Stimulated activated naive CD8-positive, alpha-beta T cell treated with anti-CD3 and anti-CD28 coated beads, Interleukin-15, Interleukin-2, amounts not matched to agents 100 U/mL and 50 U/mL, for 24 hours (primary cell): ENCODE data around the gene C11orf54.

Source experiments
- ATAC-seq: fragments of 150-1000 bp; cut with Tn5 transposase; one replicate; pipeline ENCODE4 v1.10.0; 2021
- DNase-seq: peaks from one replicate; pipeline ENCODE4 v3.0.0; 2021

Gene C11orf54

DNA sequence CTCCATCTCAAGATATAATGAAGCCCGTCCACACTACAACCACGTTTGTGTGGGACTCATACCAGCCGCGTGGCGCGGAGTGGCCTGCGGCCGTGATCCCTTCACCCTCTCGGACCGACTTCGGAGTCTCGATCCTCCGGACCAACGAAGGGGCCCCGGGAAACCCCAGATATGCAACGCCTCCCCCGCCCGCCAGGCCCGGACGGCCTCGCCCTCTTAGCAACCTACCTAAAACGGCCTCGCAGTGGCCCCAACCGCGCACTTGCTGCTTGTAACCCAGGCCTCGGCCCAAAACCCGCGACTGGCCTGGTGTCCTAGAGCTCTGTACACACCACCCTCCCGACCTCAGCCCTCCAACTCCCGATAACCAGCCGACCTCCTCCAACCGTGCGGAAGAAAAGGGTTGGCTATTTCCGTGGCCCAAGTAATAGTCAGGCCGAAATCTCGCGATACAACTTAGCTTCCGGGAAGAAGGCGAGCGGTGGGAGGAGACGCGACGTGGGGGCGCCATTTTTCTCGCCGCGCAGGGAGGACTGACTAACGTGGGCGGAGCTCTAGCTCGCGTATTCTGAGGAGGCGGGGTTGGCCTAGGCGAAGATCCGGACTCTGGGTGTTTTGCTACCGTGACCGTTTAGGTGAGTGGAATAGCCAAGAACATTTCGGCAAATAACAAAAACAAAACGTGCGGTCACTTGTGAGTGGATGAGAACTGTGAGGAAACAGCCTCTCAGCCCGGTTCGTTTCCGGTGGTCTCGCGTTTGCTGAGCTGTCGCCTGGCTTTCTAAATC is at the start of gene C11orf54, which contains the start of gene TAF1D:
TSS of gene C11orf54 (plus strand) at position 579 of the 788 bp plus-strand sequence. CDS start 5,722 bp downstream, outside the sequence.
TSS of gene TAF1D (minus strand) at position 402 of the 788 bp plus-strand sequence. CDS start 2,191 bp downstream, outside the sequence.
- ATAC-seq (peak; percentile 90), DNase-seq (peak; percentile 92)

DNA sequence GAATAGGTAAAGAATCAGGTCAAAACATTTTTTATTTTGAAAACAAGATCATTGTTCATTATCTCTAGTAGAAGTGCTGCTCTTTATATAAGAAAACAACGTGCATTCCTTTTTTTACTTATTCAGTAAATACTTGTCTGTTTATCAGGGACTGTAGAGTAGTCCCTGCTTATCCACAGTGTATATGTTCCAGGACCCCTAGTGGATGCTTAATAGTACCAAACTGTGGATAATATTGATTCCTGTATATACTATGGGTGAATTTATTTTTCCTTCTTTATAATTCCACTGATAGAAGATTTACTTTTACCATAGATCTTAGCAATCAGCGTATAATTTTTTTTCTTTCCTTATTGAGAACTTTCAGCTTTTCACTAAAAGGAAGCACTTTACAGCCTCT is 47.4 kb upstream of the C11orf54 start:
- ATAC-seq: no peak

DNA sequence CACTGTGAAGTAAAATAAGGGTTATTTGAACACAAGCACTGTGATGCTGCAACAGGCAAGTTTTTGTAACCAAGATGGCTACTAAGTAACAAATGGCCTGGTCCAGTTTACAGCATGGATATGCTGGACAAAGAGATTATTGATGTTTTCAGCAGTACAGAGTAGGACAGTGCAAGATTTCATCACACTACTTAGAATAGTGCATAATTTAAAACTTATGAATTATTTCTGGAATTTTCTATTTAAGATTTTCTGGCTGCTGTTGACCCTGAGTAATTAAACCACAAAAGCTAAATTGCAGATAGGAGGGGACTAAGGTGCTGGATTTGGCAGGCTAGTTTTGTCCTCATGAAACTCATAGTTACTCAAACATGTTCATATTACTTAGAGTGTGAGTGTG is 46.9 kb upstream of the C11orf54 start:
- DNase-seq: no peak
- ATAC-seq: no peak

More for the DNA sequence above, 47.4 kb upstream of the C11orf54 start:
- no peak for DNase-seq

DNA sequence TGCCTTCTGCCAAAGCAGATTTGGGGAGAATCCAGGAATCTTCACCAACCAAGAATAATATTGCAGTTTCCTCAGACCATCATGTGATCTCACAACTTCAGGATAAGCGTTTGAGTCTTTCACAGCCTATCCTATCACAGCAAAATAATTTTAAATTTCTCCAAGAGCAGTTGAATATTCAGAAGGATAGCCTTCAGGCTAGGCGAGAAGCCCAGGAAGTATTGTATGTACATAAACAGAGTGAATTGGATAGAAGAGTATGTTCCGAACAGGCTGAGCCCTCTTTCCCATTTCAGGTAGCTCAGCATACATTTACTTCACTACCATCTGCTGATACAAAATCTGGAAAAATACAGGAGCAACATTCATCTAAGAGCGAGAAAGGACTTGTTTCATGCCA is 43.9 kb upstream of the C11orf54 start:
- DNase-seq (no peak), ATAC-seq (no peak)

- no peak for DNase-seq
- ATAC-seq: no peak
Observed at GRCh38 chr11:93700830-93701229, 40.6 kb upstream of the C11orf54 start.

DNA sequence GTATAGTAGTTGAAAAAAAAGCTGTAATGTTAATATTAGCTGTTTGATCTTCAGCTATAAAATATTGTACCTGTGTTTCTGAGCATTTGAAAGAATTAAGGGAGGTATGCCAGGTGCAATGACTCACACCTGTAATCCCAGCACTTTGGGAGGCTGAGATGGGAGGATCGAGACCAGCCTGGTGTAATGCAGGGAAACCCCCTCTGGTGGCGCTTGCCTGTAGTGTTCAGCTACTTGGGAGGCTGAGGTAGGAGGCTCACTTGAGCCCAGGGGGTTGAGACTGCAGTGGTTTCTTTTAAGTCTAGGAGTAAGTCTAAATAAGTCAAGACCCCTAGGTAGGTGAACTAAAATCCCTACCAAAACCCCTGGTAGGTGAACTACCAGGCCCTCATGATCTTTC is 37.2 kb upstream of the C11orf54 start:
- ATAC-seq: no peak
- no peak for DNase-seq

GRCh38 chr11:93710239-93710638 is 31.2 kb upstream of the C11orf54 start:
- no peak for ATAC-seq
- DNase-seq: no peak

DNA sequence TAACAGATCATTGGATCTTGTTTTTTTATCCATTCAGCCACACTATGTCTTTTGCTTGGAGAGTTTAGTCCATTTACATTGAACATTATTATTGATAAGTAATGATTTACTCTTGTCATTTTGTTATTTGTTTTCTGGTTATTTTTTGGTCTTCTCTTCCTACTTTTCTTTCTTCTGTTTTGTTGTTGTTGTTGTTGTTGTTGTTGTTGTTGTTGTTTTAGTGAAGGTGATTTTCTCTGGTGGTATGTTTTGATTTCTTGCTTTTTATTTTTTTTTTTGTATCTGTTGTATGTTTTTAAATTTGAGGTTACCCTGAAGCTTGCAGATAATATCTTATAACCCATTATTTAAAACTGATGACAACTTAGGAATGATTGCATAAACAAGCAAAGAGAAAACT is 28.8 kb upstream of the C11orf54 start:
- DNase-seq (no peak), ATAC-seq (no peak)

- no peak for ATAC-seq
- DNase-seq: no peak
Observed at GRCh38 chr11:93715797-93716396, 25.6 kb upstream of the C11orf54 start.

DNA sequence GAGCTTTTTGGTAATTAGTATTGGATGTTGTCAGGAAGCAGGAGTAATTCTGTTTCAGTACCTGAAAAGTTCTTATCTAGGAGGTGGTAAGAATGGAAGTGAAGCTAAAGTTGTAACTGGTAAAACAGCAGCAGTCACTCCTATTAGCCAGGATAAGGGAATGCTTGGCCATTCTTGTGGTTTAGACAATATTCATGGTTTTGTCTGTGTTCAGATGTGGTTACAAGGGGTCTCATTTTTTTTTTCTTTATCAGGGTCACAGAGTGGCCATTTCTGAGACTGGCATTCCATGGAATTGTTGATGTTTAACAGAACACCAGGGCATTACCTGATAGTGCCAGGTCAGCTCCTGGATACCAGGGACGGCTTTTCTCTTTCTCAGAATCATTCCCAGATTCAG is 24.0 kb upstream of the C11orf54 start:
- DNase-seq (no peak), ATAC-seq (no peak)

GRCh38 chr11:93718057-93718563 is 23.4 kb upstream of the C11orf54 start:
- ATAC-seq (peak; percentile 43), DNase-seq (no peak)

- DNase-seq (no peak), ATAC-seq (no peak)
Observed at GRCh38 chr11:93719310-93719709, 22.2 kb upstream of the C11orf54 start.

- DNase-seq: no peak
- no peak for ATAC-seq
Observed at GRCh38 chr11:93720522-93720921, 20.9 kb upstream of the C11orf54 start.

GRCh38 chr11:93724089-93724488 is 17.4 kb upstream of the C11orf54 start:
- no peak for DNase-seq
- no peak for ATAC-seq

- no peak for ATAC-seq
- no peak for DNase-seq
Observed at GRCh38 chr11:93727985-93728791, 13.3 kb upstream of the C11orf54 start.

GRCh38 chr11:93728792-93729128 is 12.7 kb upstream of the C11orf54 start:
- DNase-seq (no peak), ATAC-seq (no peak)

DNA sequence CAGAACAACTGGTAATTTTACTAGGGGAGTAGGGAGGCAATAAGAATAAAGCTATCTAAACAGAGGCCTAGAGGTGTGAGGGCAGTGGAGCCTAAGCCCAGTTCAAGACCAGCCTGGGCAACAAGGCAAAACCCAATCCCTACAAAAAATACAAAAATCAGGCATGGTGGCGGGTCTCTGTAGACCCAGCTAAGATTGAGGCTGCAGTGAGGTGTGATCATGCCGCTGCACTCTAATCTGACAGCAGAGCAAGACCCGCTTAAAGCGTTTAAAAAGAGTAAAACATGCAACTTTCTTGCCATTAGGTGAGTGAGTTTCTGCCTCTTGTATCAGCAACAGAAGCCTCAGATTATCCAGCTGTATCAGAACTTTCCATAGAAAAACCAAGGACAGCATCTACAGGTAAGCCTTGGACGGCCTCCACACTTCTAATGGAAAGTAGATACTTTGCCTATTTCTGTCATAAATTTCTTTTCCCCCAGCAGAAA is 12.3 kb upstream of the C11orf54 start:
- peak; percentile 12 for DNase-seq
- ATAC-seq: peak; percentile 42

- peak; percentile 9 for ATAC-seq
Observed at GRCh38 chr11:93730108-93731107, 11.1 kb upstream of the C11orf54 start.

DNA sequence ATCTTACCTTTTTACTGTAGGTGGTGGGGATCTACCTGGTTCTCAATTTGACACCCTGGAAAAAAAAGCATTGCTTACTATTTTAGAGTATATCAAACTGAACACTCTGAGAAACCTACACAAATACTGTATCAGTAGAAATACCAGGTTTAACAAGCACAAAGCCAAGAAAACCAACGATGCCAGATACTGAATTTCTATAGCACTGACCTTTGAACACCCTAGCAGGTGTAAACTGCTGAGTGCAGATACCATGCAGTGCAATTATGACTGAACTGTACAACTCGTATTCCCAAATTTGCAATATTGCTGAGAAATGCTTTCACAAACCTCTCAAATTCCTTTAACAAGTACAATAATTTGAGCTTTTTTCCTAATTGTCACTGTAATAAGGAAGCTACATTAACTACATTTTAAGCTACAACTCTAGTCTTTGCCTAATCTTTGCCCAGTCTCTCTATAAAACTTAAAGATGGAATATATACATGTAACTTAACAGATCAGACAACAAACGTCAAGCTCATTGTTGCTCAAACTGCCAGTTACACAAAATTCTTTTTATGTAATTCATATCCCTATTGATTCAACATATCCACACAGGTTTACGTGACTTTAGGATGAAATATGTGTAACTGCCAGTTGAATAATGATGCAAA is 9.1 kb upstream of the C11orf54 start:
- DNase-seq: no peak
- ATAC-seq: no peak

More at GRCh38 chr11:93730108-93731107, 11.1 kb upstream of the C11orf54 start:
- DNase-seq: no peak

DNA sequence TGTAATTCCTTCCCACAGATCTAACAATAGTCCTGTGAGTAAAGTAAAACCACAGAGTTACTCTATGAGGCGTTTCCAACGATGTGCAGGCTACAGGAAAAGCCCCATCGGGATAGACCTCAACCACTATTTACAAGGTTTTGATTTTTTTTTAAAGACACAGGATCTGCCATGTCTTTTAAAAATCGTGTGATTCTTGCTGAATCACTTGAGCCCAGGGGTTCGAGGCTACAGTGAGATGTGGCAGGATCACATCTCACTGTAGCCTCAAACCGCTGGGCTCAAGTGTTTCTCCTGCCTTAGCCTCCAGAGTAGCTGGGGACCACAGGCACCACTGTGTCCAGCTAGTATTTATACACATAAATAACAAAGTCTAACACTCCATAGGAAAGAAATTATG is 8.0 kb upstream of the C11orf54 start:
- ATAC-seq: no peak
- no peak for DNase-seq
